NB4 (cell line): Measurements from ENCODE around the gene DPF3.

Source experiments
- DNase-seq: peaks from one replicate; pipeline ENCODE4 v3.0.0; 2010; ENCODE audit warnings: low read depth
- H3K4me3 ChIP-seq: one replicate; pipeline ENCODE4 v1.5.1; 2011; ENCODE audit warnings: mild to moderate bottlenecking, low read depth, low read length, moderate library complexity
- CTCF ChIP-seq: IDR thresholded peaks from one replicate; pipeline ENCODE4 v1.5.1; 2012; ENCODE audit warnings: low read depth, low read length
- MAX ChIP-seq: IDR thresholded peaks from 2 replicates; pipeline ENCODE4 v1.6.1; 2011; ENCODE audit warnings: low read depth, low read length
- MYC ChIP-seq: IDR thresholded peaks from 2 replicates; pipeline ENCODE4 v1.6.1; 2011; ENCODE audit warnings: low read depth, low read length
- POLR2A ChIP-seq: IDR thresholded peaks from 2 replicates; pipeline ENCODE4 v1.6.1; 2011; ENCODE audit warnings: mild to moderate bottlenecking; ENCODE audit not compliant: insufficient read length; ENCODE audit errors: extremely low read depth

DPF3 gene

GRCh38 chr14:72888192-72888591, 5.7 kb downstream of the DPF3 start:
- DNase-seq: no peak
- no peak overlapping the region for H3K4me3 ChIP-seq
- no peak for TF ChIP-seq MYC
- TF ChIP-seq POLR2A: no peak
- TF ChIP-seq CTCF: no peak
- no peak for TF ChIP-seq MAX

DNA sequence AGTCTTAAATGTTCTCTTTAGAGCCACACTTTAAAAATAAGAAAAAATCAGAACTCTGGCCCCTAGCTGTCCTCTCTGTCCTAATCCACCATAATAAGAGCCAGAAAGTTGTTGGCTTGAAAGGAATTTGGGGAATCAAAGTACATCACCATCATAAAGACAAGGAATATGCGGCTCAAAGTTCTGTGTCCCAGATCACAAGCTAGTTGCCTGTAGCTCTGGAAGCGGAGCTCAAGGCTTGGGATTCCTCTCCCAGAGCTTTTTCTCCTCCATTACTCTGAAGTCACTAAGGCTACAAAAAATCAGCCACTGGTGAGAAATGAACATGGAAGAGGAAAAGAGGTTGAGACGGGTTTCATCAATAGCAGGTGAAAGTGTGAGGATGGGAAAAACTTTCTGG, 6.4 kb downstream of the DPF3 start:
- H3K4me3 ChIP-seq: no peak overlapping the region
- TF ChIP-seq CTCF (no peak), MYC (no peak), MAX (no peak), POLR2A (no peak)
- DNase-seq: no peak

DNA sequence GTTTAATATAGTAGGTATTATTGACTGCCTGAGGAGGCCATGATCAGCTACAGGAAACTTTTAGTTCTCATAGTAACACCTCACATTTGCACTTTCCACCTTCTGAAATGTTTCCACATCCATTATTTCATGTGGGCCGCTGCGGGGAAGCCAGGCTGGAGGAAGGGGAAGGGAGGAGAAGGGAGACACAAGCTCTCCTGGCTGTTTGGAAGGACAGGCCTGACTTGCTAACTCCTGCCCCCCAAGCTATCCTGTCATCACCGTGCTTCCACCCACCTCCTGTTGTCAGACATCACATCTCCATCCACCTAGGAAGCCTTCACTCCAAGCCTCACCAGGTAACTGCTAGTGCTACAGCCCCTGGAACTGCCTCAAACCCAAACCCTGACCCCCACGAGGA, 9.5 kb downstream of the DPF3 start:
- H3K4me3 ChIP-seq: no peak overlapping the region
- DNase-seq: no peak
- no peak for TF ChIP-seq POLR2A
- TF ChIP-seq CTCF: no peak
- no peak for TF ChIP-seq MAX
- TF ChIP-seq MYC: no peak

- TF ChIP-seq POLR2A (no peak), MAX (no peak), MYC (no peak), CTCF (no peak)
- DNase-seq: no peak
- no peak overlapping the region for H3K4me3 ChIP-seq
Observed at GRCh38 chr14:72883961-72884360, 9.9 kb downstream of the DPF3 start.

GRCh38 chr14:72883109-72883508, 10.8 kb downstream of the DPF3 start:
- no peak for DNase-seq

More at GRCh38 chr14:72883109-72883508, 10.8 kb downstream of the DPF3 start:
- TF ChIP-seq CTCF (no peak), POLR2A (no peak), MYC (no peak), MAX (no peak)
- H3K4me3 ChIP-seq: no peak overlapping the region
